Ascending aorta (tissue), 2 donors: Measurements from ENCODE around the gene PPM1J. TPM values are rescaled to one million over a fixed set of nuclear protein-coding genes. Genes with fewer than 3 reads are reported as not detected.
A peak's percentile ranks its signal among the peaks of the same experiment; 100 is the strongest.

ENCODE experiments used
- DNase-seq, 2 donors: peaks; one replicate each; pipeline ENCODE4 v3.0.0-alpha.2; 2019; ENCODE audit warnings: low spot score in 2 of 2
- H3K27ac ChIP-seq, 2 donors: fragments of 200-600 bp; sonication (generic); one replicate each; pipeline ENCODE4 v1.5.1; 2016 to 2017; ENCODE audit warnings: mild to moderate bottlenecking in 1 of 2
- H3K27me3 ChIP-seq: fragments of 200-600 bp; sonication (generic); one replicate; pipeline ENCODE4 v1.5.1; 2017
- H3K36me3 ChIP-seq, 2 donors: fragments of 200-600 bp; sonication (generic); one replicate each; pipeline ENCODE4 v1.5.1; 2016
- H3K4me1 ChIP-seq, 2 donors: fragments of 200-600 bp; sonication (generic); one replicate each; pipeline ENCODE4 v1.5.1; 2016 to 2017; ENCODE audit warnings: mild to moderate bottlenecking in 1 of 2
- H3K4me3 ChIP-seq, 2 donors: fragments of 200-600 bp; sonication (generic); one replicate each; pipeline ENCODE4 v1.5.1; 2016 to 2017; ENCODE audit warnings: mild to moderate bottlenecking in 1 of 2
- H3K9me3 ChIP-seq, 2 donors: fragments of 200-600 bp; sonication (generic); one replicate each; pipeline ENCODE4 v1.5.1; 2016
- CTCF ChIP-seq, 3 experiments: fragments of 200-600 bp in 2 of 3; fragments of 450-650 bp in 1 of 3; sonication (generic) in 2 of 3; IDR thresholded peaks; one replicate each; pipeline ENCODE4 v1.5.1; 2016 to 2019; ENCODE audit warnings: antibody characterized with exemption in 3 of 3, mild to moderate bottlenecking in 1 of 3, moderate library complexity in 1 of 3
- intact Hi-C: fragments of 100-400 bp; cut with DNase I; formaldehyde crosslinking; loops from one replicate; pipeline ENCODE4 v1.15.1; 2023
- total RNA-seq: library from RNA; depleted of rRNA; stranded (reverse); fragments of >200 nt; gene quantifications from one replicate; pipeline ENCODE4 v1.1.0, GENCODE V29; 2016

Gene PPM1J
- total RNA-seq, 1 donor from 2014 or later: 10.0 TPM

- peak in 1 of 2 donors; percentile 82 for DNase-seq
- no peak for TF ChIP-seq CTCF (IDR thresholded peaks at IDR 0.05)
- H3K4me1 ChIP-seq: peaks cover 10 to 20% of the 10 kb centered on the region in 2 donors
- no peaks in the 10 kb centered on the region for H3K9me3 ChIP-seq
- H3K4me3 ChIP-seq: peak within 1 kb of the TSS; percentile 93 to 99
- no peaks in the 10 kb centered on the region for H3K27me3 ChIP-seq
- intact Hi-C loops: loop anchor here (1.0 to 10.0 kb wide), 7 partner anchors 32 to 972 kb away; partner anchors contain the start of genes CAPZA1, INKA2, MOV10 and ST7L
- H3K27ac ChIP-seq: peak within 1 kb of the TSS; percentile 99
- H3K36me3 ChIP-seq: peaks cover 19 to 22% of the 10 kb centered on the region in 2 donors
These were observed 8.5 kb downstream of the PPM1J start, which contains the start of gene RHOC for GRCh38 chr1:112706505-112707220. RHOC (minus strand) TSS chr1:112707127; CDS start chr1:112703799, 3,328 bp downstream.

- intact Hi-C loops: loop anchor here (1.0 to 10.0 kb wide), 7 partner anchors 30 to 970 kb away; partner anchors contain the start of genes INKA2 and MAGI3
- H3K4me1 ChIP-seq: peaks cover 24 to 35% of the 10 kb centered on the region in 2 donors
- H3K36me3 ChIP-seq: peaks cover 24 to 28% of the 10 kb centered on the region in 2 donors
- no peaks in the 10 kb centered on the region for H3K27me3 ChIP-seq
- H3K4me3 ChIP-seq: peak overlapping the region; percentile 93 to 99
- TF ChIP-seq CTCF (IDR thresholded peaks at IDR 0.05): no peak
- no peaks in the 10 kb centered on the region for H3K9me3 ChIP-seq
- DNase-seq: peak; percentile 86 to 95
- peak overlapping the region; percentile 99 for H3K27ac ChIP-seq
These were observed 10.1 kb downstream of the PPM1J start for GRCh38 chr1:112704934-112705627.

GRCh38 chr1:112704391-112704933 is 10.7 kb downstream of the PPM1J start:
- H3K27ac ChIP-seq: peak overlapping the region; percentile 99
- H3K9me3 ChIP-seq: no peaks in the 10 kb centered on the region
- no peak for DNase-seq
- H3K27me3 ChIP-seq: no peaks in the 10 kb centered on the region
- intact Hi-C loops: loop anchor here (1.0 to 10.0 kb wide), 5 partner anchors 29 to 970 kb away; partner anchors contain the start of genes INKA2 and MAGI3
- H3K4me1 ChIP-seq: peaks cover 28 to 41% of the 10 kb centered on the region in 2 donors
- H3K36me3 ChIP-seq: peaks cover 24 to 32% of the 10 kb centered on the region in 2 donors
- TF ChIP-seq CTCF (IDR thresholded peaks at IDR 0.05): no peak
- peak overlapping the region; percentile 93 to 99 for H3K4me3 ChIP-seq

GRCh38 chr1:112703706-112704105 is 11.4 kb downstream of the PPM1J start:
- Histone ChIP-seq H3K27ac (peak overlapping the region; percentile 99), H3K9me3 (no peaks in the 10 kb centered on the region), H3K27me3 (no peaks in the 10 kb centered on the region), H3K36me3 (peaks cover 29 to 35% of the 10 kb centered on the region in 2 donors), H3K4me1 (peaks cover 28 to 48% of the 10 kb centered on the region in 2 donors), H3K4me3 (peak overlapping the region in 1 of 2 donors; percentile 99)
- intact Hi-C loops: loop anchor here (1.0 to 10.0 kb wide), 5 partner anchors 28 to 969 kb away; partner anchors contain the start of genes INKA2 and MAGI3
- DNase-seq: no peak
- TF ChIP-seq CTCF (IDR thresholded peaks at IDR 0.05): no peak
